Effector CD4-positive, alpha-beta T cell (primary cell): ENCODE data around the gene CPA1.
"Not testable (repeated sequence)": the region's sequence is repeated elsewhere in the genome, so short reads cannot be mapped to it uniquely, and the experiment has no call there.

Source experiments
- DNase-seq: peaks from one replicate; pipeline ENCODE4 v3.0.0-alpha.2; 2020

CPA1 gene

DNA sequence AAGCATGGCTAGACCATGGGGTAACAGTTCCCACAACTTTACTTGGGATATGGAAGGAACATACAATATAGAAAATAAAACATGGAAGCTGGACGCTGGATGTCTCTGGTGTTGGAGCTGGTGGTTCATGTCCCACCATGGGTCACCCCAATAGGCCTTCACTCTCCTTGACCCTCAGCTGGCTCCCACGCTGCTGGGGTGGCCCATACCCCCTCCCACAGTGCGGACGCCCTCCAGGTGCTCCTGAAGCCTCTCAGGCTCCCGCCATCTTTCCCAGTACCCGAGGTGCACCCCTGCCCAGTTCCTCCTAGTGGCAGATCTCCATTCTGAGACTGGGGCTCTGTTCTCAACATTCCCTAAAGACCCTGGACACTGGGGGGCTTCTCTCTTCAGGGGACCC lies 5.8 kb upstream of the CPA1 start:
- DNase-seq: no peak

DNA sequence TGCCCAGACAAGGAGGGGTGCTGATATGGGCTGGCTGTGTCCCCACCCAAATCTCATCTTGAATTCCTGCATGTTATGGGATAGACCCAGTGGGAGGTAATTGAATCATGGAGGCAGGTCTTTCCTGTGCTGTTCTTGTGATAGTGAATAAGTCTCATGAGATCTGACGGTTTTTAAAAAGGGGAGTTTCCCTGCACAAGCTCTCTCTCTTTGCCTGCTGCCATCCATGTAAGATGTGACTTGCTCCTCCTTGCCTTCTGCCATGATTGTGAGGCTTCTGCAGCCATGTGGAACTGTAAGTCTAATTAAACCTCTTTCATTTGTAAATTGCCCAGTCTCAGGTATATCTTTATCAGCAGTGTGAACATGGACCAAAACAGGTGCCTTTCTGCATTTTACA lies 3.8 kb upstream of the CPA1 start:
- DNase-seq: not testable (repeated sequence)

DNA sequence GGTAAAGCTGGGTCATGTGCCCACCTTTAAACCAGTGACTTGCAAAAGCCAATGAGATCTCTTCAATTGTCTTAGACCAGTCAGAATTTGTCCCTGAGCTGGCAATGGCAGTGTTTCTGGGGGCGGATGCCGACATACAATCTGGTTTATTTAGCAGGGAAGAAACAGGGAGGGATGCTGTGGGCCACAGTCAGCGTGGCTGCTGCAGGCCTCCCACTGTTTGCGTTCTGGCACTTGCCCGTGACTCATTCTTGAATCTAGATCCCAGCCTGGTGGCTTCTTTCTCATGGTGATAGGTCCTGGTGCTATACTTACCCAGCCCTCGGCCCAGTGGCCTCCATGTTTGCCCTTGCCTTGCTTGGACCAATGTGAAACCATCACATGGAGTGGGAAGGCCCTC lies 3.1 kb upstream of the CPA1 start:
- no peak for DNase-seq

DNA sequence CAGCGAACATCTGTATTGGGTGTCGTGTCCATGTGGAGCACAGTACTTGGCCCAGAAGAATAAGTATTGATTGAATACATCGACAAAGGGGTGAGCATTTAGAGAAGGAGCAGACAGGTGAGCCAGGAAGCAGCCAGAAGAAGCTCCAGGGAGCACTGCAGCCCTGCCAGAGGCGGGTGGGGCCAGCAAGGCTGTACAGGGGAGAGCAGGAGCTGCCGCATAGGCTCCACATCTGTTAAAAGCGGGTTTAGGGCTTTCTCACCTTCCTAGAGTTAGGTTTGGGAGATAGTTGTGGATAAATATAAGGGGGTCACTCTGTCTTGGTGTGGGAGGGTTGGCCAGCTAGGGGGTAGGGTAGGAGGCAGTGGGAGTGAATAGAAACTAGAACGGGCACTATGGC lies 1.3 kb upstream of the CPA1 start:
- no peak for DNase-seq

DNA sequence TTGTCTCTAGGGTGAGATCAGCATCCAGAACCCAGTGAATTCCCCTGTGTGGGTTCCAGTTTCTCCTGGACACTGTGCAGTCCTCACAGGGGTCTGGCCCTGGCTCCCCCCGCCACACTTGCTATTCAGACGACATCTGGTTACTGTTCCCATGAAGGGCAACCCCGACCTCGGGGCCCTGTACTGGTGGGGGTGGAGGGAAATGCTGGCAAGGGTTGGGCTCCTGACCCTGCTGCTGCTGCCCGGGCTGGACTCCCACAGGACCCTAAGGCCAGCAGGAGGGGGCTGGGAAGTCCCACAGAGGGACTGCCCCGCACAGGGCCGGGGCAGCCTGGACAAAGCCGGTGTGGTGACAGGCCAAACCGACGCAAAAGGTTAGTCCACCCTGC lies 768 bp upstream of the CPA1 start:
- DNase-seq: no peak

DNA sequence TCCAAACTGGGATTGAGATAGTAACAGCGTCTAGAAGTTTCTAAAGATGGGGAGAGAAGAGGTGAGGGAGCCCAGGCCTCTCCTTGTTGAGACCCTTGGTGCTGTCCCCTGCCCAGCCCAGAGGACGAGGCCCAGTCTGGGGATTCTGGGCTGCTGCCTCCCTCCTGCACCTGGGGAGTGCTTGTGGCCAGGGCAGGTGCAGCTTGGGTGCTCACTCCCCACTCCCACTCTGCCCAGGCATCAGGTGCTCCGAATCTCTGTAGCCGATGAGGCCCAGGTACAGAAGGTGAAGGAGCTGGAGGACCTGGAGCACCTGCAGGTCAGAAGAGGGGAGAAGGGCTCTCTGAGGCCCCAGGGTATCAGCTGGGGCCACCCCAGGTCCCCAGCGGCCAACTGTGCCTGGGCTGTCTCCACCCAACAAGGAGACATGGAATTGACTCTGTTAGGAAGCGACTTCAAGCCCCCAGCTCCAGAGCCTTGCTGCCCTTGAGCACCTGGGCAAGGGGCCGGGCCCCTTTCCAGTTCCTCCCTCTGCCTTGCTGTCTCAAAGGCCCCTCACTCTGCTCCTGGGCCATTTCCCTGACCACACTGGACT lies 664 bp downstream of the CPA1 start:
- no peak for DNase-seq

DNA sequence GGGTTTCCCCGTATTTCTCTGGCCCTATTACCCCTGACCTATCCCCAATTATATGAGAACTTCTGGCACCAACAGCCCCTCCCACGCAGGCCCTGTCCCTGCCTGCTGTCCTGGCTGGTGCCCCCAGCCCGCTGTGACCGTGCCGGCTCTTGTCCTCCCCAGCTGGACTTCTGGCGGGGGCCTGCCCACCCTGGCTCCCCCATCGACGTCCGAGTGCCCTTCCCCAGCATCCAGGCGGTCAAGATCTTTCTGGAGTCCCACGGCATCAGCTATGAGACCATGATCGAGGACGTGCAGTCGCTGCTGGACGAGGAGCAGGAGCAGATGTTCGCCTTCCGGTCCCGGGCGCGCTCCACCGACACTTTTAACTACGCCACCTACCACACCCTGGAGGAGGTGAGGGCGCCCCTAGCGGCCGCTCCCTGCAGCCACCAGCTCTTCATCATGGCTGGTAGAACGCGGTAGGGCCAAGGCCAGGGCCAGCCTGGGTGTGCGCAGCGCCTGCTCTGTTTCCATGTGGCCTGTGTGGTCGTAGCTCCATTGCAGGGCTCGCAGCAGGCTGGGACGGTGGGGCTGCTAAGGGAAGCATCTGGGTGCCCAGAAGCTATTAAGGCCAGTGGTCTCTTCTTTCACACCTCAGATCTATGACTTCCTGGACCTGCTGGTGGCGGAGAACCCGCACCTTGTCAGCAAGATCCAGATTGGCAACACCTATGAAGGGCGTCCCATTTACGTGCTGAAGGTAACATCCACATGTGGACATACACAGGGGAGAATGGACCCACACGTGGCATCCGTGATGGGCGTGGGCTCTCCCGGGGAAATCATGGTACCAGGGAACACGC lies 1.4 kb downstream of the CPA1 start:
- no peak for DNase-seq

DNA sequence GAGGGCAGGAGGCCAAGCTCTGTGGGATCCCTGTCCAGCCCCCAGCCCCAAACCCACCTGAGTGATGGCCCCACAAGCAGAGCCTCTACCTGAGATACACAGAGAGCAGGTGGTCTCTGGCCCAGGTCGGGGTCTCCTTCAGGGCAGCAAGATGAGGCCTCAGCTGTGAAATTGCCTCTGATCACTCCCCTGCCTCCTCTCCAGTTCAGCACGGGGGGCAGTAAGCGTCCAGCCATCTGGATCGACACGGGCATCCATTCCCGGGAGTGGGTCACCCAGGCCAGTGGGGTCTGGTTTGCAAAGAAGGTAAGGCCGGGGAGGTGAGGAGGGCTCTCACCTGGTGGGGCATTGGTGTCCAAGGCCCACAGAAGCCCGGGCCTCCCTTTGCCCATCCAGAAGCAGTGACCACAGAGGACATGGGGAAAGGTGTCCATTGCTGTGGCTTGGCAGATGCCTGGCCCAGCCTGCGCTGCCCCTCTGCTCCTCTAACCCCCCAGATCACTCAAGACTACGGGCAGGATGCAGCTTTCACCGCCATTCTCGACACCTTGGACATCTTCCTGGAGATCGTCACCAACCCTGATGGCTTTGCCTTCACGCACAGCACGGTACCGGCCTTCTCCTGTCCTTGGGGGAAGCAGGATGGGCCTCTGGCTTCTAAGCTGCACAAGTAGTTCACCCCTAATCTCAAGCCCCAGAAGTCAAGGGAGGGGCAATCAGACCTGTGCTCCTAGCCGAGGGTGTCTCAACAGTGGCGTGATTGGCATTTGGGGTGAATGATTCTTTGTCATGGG lies 3.1 kb downstream of the CPA1 start:
- no peak for DNase-seq

DNA sequence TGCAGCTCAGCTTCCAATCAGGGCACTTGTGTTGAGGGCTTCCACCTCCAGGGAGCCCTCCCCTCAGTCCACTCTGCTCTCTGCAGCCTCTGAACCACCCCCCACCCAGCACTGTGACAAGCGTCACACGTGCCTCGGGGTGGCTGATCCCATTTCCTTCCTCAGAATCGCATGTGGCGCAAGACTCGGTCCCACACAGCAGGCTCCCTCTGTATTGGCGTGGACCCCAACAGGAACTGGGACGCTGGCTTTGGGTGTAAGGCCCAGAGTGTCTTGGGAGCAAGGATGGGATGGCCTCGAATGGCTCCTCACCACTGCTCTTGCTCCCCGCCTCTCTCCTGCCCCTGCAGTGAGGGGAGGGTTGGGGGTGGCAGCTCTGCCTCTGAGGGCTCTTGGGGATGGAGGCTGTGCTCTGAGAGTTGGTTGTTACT lies 4.1 kb downstream of the CPA1 start:
- DNase-seq: no peak

DNA sequence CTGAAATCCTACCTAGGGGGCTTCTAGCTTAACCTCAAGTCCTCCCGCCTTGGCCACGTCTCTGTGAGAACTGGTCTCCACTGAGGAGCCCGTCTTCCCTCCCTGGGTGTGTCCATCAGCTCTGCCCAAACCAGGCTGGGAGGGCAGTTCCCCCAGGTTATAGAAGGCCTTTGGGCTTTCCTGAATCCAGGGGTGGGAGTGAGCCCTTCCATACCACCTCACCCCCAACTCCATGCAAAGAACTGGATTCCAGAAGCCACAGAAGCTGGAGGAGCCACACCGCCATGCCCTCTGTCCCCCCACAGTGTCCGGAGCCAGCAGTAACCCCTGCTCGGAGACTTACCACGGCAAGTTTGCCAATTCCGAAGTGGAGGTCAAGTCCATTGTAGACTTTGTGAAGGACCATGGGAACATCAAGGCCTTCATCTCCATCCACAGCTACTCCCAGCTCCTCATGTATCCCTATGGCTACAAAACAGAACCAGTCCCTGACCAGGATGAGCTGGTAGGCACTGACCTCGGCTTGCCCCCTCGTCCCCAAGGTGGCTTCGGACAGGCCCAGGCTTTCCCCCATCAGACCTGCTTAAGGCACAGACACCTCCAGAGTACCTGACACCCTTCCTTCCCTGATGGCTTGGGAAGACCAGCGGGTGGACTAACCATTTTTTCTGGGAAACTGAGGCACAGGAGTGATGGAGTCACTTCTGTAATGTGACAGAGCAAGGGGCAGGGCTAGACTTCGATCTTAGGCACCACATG lies 4.7 kb downstream of the CPA1 start:
- DNase-seq: no peak

DNA sequence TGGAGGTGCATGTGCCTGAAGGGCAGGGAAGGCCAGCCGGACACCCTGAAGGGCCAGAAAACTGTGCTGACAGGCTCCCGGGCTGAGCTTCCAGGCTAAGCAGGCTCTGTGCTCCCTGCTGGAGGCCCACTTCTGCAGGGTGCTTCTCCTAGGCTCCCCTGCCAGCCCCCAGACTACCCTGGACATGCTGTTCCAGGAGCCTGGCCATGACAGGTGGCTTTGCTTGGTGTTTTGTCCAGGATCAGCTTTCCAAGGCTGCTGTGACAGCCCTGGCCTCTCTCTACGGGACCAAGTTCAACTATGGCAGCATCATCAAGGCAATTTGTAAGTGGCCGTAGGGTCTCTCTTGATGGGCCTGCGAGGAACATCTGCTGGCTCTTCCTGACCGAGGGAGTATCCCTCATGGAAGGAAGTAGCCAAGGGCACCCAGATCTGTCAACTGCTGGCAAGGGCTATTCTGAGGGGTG lies 5.3 kb downstream of the CPA1 start:
- no peak for DNase-seq

DNA sequence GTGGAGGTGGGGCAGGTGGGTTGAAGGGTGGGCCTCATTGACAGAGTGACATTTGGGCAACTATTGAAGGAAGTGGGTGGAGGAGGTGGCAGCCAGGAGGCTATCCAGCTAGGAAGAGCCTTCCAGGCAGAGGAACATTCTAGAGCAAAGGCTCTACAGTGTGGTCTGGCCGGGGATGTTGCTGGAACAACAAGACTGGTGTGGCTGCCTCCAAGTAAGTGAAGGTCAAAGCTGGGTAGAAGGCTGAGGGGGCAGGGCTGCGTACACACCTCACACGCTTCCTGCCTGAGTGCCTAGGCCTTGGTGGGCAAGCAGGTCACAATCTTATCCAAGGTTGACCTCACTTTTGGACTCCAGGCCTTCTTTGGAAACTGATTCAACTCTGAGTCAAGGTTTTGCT lies 6.6 kb downstream of the CPA1 start:
- no peak for DNase-seq

DNA sequence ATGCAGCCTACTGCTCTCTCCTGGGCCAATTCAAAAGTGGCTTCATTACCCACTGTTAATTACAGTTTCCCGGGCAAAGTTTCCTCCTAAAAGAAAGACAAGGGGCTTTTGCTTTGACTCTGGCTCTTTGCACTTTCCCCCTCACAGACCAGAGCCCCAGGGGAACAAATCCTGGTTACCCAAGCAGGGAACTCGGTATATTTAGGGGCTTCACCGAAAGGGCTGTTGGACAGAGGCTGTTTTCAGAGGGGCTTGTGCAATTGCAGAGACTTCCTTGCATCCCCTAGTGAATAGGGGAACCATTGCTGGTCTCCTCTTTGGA lies 7.0 kb downstream of the CPA1 start:
- DNase-seq: no peak

DNA sequence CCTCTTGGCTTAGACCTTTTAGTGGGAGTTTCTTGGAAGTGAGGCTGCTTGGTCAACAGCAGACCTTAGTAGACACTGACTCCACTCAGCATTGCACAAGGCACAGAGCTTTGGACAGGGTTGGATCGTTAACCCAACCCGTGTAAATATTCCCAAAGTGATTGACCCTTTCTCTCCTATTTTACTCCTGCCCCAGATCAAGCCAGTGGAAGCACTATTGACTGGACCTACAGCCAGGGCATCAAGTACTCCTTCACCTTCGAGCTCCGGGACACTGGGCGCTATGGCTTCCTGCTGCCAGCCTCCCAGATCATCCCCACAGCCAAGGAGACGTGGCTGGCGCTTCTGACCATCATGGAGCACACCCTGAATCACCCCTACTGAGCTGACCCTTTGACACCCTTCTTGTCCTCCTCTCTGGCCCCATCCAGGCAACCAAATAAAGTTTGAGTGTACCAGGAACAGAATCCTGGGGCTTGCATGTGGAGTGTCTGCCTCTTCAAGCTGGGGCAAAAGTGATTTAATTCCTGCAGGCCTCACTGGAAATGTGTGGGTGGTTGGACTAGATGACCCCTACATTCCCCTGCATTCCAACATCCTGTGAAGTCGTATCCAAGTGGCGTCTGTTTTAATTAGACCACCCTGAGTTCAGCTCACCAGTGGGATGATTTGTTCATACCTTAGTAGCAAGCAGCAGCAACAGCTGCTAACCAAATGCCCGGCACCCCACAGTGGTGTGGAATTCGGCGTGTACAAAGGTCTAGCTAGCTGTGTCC lies 7.5 kb downstream of the CPA1 start:
- DNase-seq: no peak

DNA sequence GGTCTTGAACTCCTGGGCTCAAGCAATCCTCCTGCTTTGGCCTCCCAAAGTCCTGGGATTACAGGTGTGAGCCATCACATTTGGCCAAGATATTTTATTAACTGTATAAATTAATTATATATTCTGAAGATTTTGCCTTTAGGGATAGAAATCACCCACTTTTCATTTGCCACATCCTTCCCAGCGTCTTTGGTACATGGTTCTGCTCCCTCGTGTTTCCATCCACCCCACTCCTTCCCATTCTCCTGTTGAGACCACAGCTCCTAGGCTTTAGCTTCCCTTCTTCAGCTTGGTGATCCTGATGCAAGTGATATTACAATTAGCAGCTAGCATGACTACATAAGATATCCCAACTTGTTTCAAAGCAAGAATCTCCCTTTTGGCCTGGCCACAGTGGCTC lies 8.4 kb downstream of the CPA1 start:
- DNase-seq: no peak

DNA sequence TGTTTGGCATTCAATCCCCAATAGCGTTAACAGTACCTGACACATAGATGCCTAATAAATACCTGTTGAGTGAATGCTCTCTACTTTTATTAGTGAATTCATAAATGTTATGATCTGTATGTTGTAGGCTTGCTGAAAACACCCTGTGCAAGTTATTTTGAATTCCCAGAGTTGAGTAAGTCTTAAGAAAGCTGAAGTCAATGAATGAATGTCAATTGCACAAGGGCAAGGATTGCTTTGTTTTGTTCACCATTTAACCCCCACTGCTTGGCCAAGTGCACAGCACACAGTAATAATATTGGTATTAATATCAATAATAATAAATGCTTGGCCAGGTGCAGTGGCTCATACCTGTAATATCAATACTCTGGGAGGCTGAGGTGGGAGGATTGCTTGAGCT lies 10.2 kb downstream of the CPA1 start:
- DNase-seq: no peak

DNA sequence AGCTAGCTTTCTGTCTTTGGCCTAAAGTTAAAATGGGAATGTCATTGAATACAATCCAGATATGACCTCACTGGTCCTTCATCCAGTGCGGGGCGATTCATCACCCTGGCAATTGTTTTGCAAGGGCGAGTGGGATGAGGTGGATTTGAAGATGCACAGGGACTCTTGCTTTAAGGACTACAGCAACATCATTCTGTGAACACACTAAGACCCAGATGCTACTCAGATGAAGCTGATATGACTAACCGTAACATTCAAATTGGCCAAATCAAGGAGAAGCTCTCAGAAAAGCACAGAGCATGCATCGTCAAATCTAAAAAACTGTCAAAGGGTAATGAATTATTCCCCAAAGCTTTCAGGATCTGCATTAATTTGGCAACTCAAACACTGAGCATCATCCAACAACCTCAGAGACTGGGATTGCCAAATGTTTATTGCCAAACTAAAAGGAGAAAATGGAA lies 12.8 kb downstream of the CPA1 start:
- DNase-seq: no peak

DNA sequence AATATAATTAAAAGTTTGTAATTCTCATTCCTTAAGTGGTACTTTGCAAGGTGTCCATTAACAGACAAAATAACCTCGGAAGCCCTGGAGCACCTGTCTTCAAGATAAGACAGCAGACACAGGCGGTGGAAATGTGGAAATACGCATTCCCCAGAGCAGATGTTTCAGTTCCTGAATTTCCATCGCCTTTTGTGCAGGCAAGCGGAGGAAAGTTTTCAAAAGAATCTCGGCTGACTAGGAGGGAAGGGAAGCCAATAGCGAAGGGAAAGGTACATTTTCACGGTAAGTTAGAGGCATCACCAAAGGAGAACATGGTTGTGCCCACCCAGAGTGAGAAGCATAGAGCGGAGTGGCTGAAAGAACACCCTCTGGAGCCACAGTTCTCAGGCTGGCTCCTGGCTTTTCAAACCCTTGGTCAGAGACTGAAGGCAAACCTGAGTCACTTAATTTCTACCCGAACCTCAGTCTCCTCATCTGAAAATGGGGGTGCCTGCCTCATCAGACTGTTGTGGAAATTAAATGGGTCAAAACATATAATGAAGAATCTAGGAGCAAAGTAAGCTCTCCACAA lies 13.6 kb downstream of the CPA1 start:
- DNase-seq: no peak

DNA sequence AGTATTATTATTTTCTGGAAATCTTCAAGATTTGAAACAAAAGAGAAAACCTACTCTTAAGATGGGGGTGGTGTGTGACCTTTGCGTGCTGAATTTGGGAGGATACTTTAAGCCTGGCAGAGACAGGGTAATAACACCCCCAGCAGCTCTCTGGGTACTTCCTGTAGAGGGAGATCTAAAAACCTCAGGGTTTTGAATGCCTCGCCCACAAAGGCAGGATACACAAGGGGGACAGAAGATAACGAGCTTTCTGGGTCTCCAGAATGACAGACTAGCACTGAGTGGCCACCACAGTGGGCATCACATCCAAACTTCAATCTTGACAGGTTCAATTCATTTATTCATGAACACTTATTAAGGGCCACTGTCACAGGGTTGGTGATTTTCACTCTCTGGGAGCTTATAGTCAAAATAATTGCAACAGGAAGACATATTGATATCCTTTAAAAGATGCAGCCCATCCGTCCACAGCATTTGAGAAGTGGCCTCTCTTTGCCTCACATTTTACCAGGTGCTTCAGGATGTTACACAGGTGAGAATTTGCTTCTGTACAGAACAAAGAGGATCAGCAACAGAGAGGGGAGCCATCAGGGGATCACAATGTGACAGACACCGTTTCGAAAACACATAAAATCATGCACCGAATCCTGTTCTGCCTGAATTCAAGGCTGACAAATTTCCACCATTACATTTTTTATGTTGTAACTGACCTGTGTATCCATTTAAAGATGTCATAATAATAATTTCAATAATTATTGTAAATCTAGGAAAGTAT lies 14.3 kb downstream of the CPA1 start:
- no peak for DNase-seq

DNA sequence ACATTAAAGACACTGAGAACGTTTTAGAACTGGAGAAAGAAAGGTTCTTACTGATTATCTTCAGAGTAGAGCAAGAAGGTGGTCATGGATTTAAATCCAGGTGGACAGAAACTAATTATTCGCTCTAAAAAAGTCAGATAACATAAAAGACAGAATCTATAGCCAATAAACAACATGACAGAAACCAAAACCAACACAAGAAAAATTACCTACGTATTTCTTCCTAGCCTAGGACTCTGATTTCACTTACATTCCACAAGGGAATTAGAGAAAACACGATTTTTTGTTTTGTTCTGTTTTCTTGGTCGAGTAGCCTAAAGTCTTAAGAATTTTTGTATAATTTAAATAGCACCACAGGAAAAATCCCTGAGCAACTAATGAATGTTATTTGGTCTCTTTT lies 15.1 kb downstream of the CPA1 start:
- no peak for DNase-seq

DNA sequence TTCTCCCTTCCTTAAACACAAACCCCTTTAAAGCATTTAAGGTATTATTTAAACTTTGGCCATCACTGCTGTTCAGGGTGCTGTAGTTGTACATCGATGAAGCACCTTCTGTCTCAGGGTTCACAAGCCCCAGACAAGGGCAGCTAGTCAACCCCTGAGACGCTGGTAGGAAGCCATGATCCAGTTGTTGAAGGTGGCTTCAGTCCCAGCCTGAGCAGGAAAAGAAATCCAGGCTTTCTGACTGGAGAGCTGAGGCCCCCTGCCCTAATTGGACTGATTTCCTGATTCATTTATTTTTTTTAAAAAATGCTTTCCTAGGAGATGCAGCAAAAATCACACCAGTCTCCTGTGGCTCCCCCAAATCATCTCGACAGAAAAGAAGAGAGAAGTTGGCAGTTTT lies 15.8 kb downstream of the CPA1 start:
- DNase-seq: no peak
